ENCODE data around the gene UNC45B. TPM values are rescaled to one million over a fixed set of nuclear protein-coding genes. Genes with fewer than 3 reads are reported as not detected.
"Not testable (repeated sequence)": the region's sequence is repeated elsewhere in the genome, so short reads cannot be mapped to it uniquely, and the experiment has no call there.

The UNC45B gene
- total and polyA plus RNA-seq, 2 experiments from 2014 or later, result not detected

DNA sequence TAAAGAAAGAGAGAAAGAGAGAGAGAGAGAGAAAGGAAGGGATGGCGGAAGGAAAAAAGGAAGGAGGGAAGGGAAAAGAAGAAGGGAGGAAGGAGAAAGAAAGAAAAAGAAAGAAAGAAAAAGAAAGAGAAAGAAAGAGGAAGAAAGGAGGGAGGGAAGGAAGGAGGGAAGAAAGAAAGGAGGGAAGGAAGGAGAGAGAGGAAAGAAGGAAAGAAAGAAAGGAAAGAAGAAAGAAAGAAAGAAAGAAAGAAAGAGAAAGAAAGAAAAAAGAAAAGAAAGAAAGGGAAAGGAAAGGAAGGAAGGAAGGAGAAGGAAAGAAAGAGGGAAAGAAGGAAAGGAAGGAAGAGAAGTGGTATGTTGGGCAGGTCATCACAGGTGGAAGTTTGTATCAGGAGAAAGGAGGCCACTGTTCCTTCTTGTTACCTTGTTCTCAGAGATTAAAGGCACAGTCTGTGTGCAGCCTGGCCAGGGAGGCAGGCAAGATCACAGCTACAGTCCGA, 27.3 kb downstream of the UNC45B start:
- no peak overlapping the region for H3K9ac ChIP-seq
- no peak for DNase-seq
- TF ChIP-seq EZH2phosphoT487 (IDR thresholded peaks at IDR 0.05; ENCODE audit: insufficient read depth, low read depth) (no peak), EZH2 (IDR thresholded peaks at IDR 0.05; ENCODE audit: insufficient read depth, poor library complexity, severe bottlenecking) (no peak)
- no peaks in the 10 kb centered on the region for H3K79me2 ChIP-seq (ENCODE audit: insufficient read depth)
- peaks cover 8% of the 10 kb centered on the region for H3K4me1 ChIP-seq (ENCODE audit: insufficient read depth)
- H3K4me2 ChIP-seq (ENCODE audit: unreplicated experiment), result no peak overlapping the region
- no peak overlapping the region for H3K4me3 ChIP-seq
- no peaks in the 10 kb centered on the region for H3K9me2 ChIP-seq (ENCODE audit: insufficient read depth)
- no peaks in the 10 kb centered on the region for H3K27me3 ChIP-seq (replicated peaks; ENCODE audit: insufficient read depth)
- no peaks in the 10 kb centered on the region for H4K20me1 ChIP-seq (ENCODE audit: insufficient read depth)
- no peak overlapping the region for H3K27ac ChIP-seq
- 48 to 50% methylated on average over 2 of the region's 2 CpGs for WGBS, 2 experiments (ENCODE audit: low coverage in 1 of 2, low lambda C conversion rate in 2 of 2, missing lambda C conversion rate in 2 of 2)
- no peak overlapping the region for H2AFZ ChIP-seq
- no peaks in the 10 kb centered on the region for H3K36me3 ChIP-seq (ENCODE audit: low read depth)
- H3K9me3 ChIP-seq (ENCODE audit: low read depth), result no peaks in the 10 kb centered on the region
- in situ Hi-C loops (cut with MboI), result no loop called here
- no peaks in the 10 kb centered on the region for H3F3A ChIP-seq (ENCODE audit: insufficient read depth)

GRCh38 chr17:35175638-35176415, 28.2 kb downstream of the UNC45B start:
- Histone ChIP-seq H4K20me1 (ENCODE audit: insufficient read depth) (no peaks in the 10 kb centered on the region), H3K36me3 (ENCODE audit: low read depth) (no peaks in the 10 kb centered on the region), H3K4me3 (no peak overlapping the region), H3K79me2 (ENCODE audit: insufficient read depth) (no peaks in the 10 kb centered on the region), H3K9me3 (ENCODE audit: low read depth) (no peaks in the 10 kb centered on the region), H3K27ac (no peak overlapping the region), H3K9me2 (ENCODE audit: insufficient read depth) (no peaks in the 10 kb centered on the region), H3K4me1 (ENCODE audit: insufficient read depth) (peaks cover 8% of the 10 kb centered on the region), H3K9ac (no peak overlapping the region), H3K27me3 (replicated peaks; ENCODE audit: insufficient read depth) (no peaks in the 10 kb centered on the region), H3F3A (ENCODE audit: insufficient read depth) (no peaks in the 10 kb centered on the region), H2AFZ (no peak overlapping the region), H3K4me2 (ENCODE audit: unreplicated experiment) (no peak overlapping the region)
- no peak for DNase-seq
- TF ChIP-seq EZH2 (IDR thresholded peaks at IDR 0.05; ENCODE audit: insufficient read depth, poor library complexity, severe bottlenecking), result no peak
- no peak for TF ChIP-seq EZH2phosphoT487 (IDR thresholded peaks at IDR 0.05; ENCODE audit: insufficient read depth, low read depth)
- in situ Hi-C loops (cut with MboI), result no loop called here
- 58 to 66% methylated on average over 9 of the region's 9 CpGs for WGBS, 2 experiments (ENCODE audit: low coverage in 1 of 2, low lambda C conversion rate in 2 of 2, missing lambda C conversion rate in 2 of 2)

DNA sequence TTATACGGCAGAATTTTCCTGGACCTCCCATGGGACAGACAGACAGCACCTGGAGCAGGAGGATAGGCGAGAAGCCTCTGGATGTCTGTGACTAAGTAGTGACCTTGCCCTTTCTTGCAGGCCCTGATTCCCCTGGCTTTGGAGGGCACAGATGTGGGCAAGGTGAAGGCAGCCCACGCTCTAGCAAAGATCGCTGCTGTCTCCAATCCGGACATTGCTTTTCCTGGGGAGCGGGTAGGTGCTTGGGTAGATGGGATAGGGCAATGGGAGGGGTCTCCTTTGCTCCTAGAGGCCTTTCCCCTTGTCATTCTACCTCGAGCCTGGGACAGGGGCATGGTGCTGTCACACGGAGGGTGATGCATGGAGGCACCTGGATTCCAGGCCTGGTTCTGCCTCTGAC, 29.3 kb downstream of the UNC45B start:
- Histone ChIP-seq H3K27me3 (replicated peaks; ENCODE audit: insufficient read depth) (no peaks in the 10 kb centered on the region), H3F3A (ENCODE audit: insufficient read depth) (no peaks in the 10 kb centered on the region), H3K4me2 (ENCODE audit: unreplicated experiment) (no peak overlapping the region), H3K36me3 (ENCODE audit: low read depth) (no peaks in the 10 kb centered on the region), H3K9ac (no peak overlapping the region), H3K27ac (no peak overlapping the region), H3K4me3 (no peak overlapping the region), H3K9me3 (ENCODE audit: low read depth) (no peaks in the 10 kb centered on the region), H3K4me1 (ENCODE audit: insufficient read depth) (peaks cover 4% of the 10 kb centered on the region; the same call in 1 of the 2 replicates), H3K9me2 (ENCODE audit: insufficient read depth) (no peaks in the 10 kb centered on the region), H4K20me1 (ENCODE audit: insufficient read depth) (no peaks in the 10 kb centered on the region), H2AFZ (no peak overlapping the region), H3K79me2 (ENCODE audit: insufficient read depth) (no peaks in the 10 kb centered on the region)
- no peak for TF ChIP-seq EZH2phosphoT487 (IDR thresholded peaks at IDR 0.05; ENCODE audit: insufficient read depth, low read depth)
- TF ChIP-seq EZH2 (IDR thresholded peaks at IDR 0.05; ENCODE audit: insufficient read depth, poor library complexity, severe bottlenecking), result no peak
- in situ Hi-C loops (cut with MboI), result no loop called here
- DNase-seq, result no peak
- 63 to 65% methylated on average over 8 of the region's 8 CpGs for WGBS, 2 experiments (ENCODE audit: low coverage in 1 of 2, low lambda C conversion rate in 2 of 2, missing lambda C conversion rate in 2 of 2)

DNA sequence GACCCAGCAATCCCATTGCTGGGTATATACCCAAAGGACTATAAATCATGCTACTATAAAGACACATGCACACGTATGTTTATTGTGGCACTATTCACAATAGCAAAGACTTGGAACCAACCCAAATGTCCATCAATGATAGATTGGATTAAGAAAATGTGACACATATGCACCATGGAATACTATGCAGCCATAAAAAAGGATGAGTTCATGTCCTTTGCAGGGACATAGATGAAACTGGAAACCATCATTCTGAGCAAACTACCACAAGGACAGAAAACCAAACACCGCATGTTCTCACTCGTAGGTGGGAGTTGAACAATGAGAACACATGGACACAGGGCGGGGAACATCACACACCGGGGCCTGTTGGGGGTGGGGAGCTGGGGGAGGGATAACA, 31.8 kb downstream of the UNC45B start:
- H3K36me3 ChIP-seq (ENCODE audit: low read depth); H3K9me3 ChIP-seq (ENCODE audit: low read depth); H3K4me3 ChIP-seq; H3K79me2 ChIP-seq (ENCODE audit: insufficient read depth); H3F3A ChIP-seq (ENCODE audit: insufficient read depth); H3K9ac ChIP-seq; H3K9me2 ChIP-seq (ENCODE audit: insufficient read depth); H3K4me1 ChIP-seq (ENCODE audit: insufficient read depth); DNase-seq; H3K27me3 ChIP-seq (replicated peaks; ENCODE audit: insufficient read depth); H3K4me2 ChIP-seq (ENCODE audit: unreplicated experiment); H2AFZ ChIP-seq; H4K20me1 ChIP-seq (ENCODE audit: insufficient read depth); in situ Hi-C loops (cut with MboI); H3K27ac ChIP-seq: not testable (repeated sequence)
- WGBS, 2 experiments (ENCODE audit: low coverage in 1 of 2, low lambda C conversion rate in 2 of 2, missing lambda C conversion rate in 2 of 2), result 66 to 84% methylated on average over 5 of the region's 5 CpGs

Data from GM23248 (cell line).